ENCODE data around the gene MORN4.
A peak's percentile ranks its signal among the peaks of the same experiment; 100 is the strongest.
"Not testable (repeated sequence)": the region's sequence is repeated elsewhere in the genome, so short reads cannot be mapped to it uniquely, and the experiment has no call there.

Gene MORN4

GRCh38 chr10:97640868-97641811 is 7.8 kb upstream of the MORN4 start:
- DNase-seq: no peak

GRCh38 chr10:97640174-97640867 is 7.0 kb upstream of the MORN4 start, which contains the start of gene PI4K2A:
TSS of gene PI4K2A (plus strand) at chr10:97640671. CDS start at chr10:97640743, 72 bp downstream.
- DNase-seq: peak; percentile 89 to 95

- DNase-seq: not testable (repeated sequence)
These were observed 5.8 kb upstream of the MORN4 start for GRCh38 chr10:97639090-97639489.

- no peak for DNase-seq
These were observed 2.3 kb upstream of the MORN4 start for GRCh38 chr10:97635577-97635976.

- no peak for DNase-seq
These were observed 621 bp upstream of the MORN4 start for GRCh38 chr10:97633921-97634320.

GRCh38 chr10:97631098-97631497 is 2.2 kb downstream of the MORN4 start:
- DNase-seq: no peak

- DNase-seq: no peak
These were observed 4.0 kb downstream of the MORN4 start for GRCh38 chr10:97629289-97629688.

- no peak for DNase-seq
These were observed 5.1 kb downstream of the MORN4 start for GRCh38 chr10:97628228-97628627.

- no peak for DNase-seq
These were observed 5.6 kb downstream of the MORN4 start for GRCh38 chr10:97627731-97628130.

- DNase-seq: no peak
These were observed 10.0 kb downstream of the MORN4 start for GRCh38 chr10:97623277-97623676.

GRCh38 chr10:97618733-97619132 is 14.6 kb downstream of the MORN4 start:
- DNase-seq: no peak

GRCh38 chr10:97618285-97618684 is 15.0 kb downstream of the MORN4 start:
- no peak for DNase-seq

- DNase-seq: peak in 1 of 2 experiments; percentile 21
These were observed 20.9 kb downstream of the MORN4 start for GRCh38 chr10:97612386-97612785.

- no peak for DNase-seq
These were observed 21.8 kb downstream of the MORN4 start for GRCh38 chr10:97611473-97611872.

GRCh38 chr10:97608991-97609561 is 24.2 kb downstream of the MORN4 start:
- DNase-seq: no peak

GRCh38 chr10:97607095-97607636 is 26.1 kb downstream of the MORN4 start:
- DNase-seq: no peak

- DNase-seq: no peak
These were observed 31.8 kb downstream of the MORN4 start for GRCh38 chr10:97601268-97602215.

- no peak for DNase-seq
These were observed 32.7 kb downstream of the MORN4 start for GRCh38 chr10:97600616-97601015.

GRCh38 chr10:97599272-97599619 is 34.1 kb downstream of the MORN4 start:
- no peak for DNase-seq

GRCh38 chr10:97598407-97599271 is 34.7 kb downstream of the MORN4 start:
- no peak for DNase-seq

- DNase-seq: no peak
These were observed 35.5 kb downstream of the MORN4 start for GRCh38 chr10:97597778-97598177.
